C4-2B (cell line): ENCODE data around the gene LAD1.

Source experiments
- ZFX ChIP-seq: fragments of 450-650 bp; IDR thresholded peaks from 2 replicates; pipeline ENCODE4 v1.6.1; 2017
- TF ChIP-seq, protein P1 (sequence below): fragments of 450-650 bp; conservative IDR thresholded peaks from 2 replicates; pipeline ENCODE4 v1.5.1; 2017; ENCODE audit warnings: mild to moderate bottlenecking

DNA sequence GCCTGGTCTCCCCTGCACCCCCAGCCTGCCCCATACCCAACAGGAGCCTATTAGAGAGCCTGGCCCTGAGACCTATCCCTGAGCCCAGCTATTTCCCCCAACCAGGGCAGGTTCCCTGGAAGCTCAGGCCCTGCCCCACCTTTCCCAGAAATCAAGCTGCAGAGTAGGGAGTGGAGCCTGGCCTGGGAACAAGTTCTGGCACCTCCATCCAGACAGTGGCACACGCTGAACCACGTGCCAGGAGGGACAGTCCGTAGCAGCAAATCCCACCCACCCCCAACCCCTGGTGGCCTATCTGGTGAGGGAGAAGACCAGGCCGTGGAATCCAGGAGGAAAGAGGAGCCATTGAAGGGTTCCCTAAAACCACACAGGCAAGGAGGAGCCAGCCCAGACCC is 44.2 kb downstream of the LAD1 start:
- TF ChIP-seq ZFX, result no peak
- TF ChIP-seq, protein P1, sequence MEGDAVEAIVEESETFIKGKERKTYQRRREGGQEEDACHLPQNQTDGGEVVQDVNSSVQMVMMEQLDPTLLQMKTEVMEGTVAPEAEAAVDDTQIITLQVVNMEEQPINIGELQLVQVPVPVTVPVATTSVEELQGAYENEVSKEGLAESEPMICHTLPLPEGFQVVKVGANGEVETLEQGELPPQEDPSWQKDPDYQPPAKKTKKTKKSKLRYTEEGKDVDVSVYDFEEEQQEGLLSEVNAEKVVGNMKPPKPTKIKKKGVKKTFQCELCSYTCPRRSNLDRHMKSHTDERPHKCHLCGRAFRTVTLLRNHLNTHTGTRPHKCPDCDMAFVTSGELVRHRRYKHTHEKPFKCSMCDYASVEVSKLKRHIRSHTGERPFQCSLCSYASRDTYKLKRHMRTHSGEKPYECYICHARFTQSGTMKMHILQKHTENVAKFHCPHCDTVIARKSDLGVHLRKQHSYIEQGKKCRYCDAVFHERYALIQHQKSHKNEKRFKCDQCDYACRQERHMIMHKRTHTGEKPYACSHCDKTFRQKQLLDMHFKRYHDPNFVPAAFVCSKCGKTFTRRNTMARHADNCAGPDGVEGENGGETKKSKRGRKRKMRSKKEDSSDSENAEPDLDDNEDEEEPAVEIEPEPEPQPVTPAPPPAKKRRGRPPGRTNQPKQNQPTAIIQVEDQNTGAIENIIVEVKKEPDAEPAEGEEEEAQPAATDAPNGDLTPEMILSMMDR, result no peak
